GM19239 (cell line): Measurements from ENCODE around the gene BNIPL.

Source experiments
- DNase-seq: peaks from one replicate; pipeline ENCODE4 v3.0.0; 2011; ENCODE audit warnings: low spot score; ENCODE audit not compliant: insufficient read length
- FAIRE-seq: peaks from 2 replicates; lab custom pipeline; 2011; peaks lifted over from hg19 to GRCh38; lab: Jason Lieb, UNC

BNIPL gene

GRCh38 chr1:151054971-151055547 is 18.7 kb downstream of the BNIPL start:
- FAIRE-seq (no peak), DNase-seq (no peak)

- DNase-seq (no peak), FAIRE-seq (no peak)
Measured at GRCh38 chr1:151055581-151055980, 19.2 kb downstream of the BNIPL start.

GRCh38 chr1:151056149-151056548 is 19.8 kb downstream of the BNIPL start:
- FAIRE-seq = no peak
- no peak for DNase-seq

GRCh38 chr1:151058692-151059091 is 22.3 kb downstream of the BNIPL start:
- FAIRE-seq = peak; percentile 4

GRCh38 chr1:151059109-151060006 is 23.0 kb downstream of the BNIPL start, which contains the start of gene CDC42SE1:
CDC42SE1 (minus strand) TSS chr1:151059622; CDS start chr1:151055730, 3,892 bp downstream.
- DNase-seq (peak; percentile 80), FAIRE-seq (peak; percentile 56)

More at GRCh38 chr1:151058692-151059091, 22.3 kb downstream of the BNIPL start:
- DNase-seq = no peak

- no peak for DNase-seq
- peak; percentile 28 for FAIRE-seq
Measured at GRCh38 chr1:151060007-151060656, 23.7 kb downstream of the BNIPL start, which contains the start of gene MLLT11. MLLT11 (plus strand) TSS chr1:151060397; CDS start chr1:151067225, 6,828 bp downstream.

GRCh38 chr1:151060657-151061421 is 24.5 kb downstream of the BNIPL start:
- no peak for DNase-seq
- FAIRE-seq = no peak

- DNase-seq (no peak), FAIRE-seq (no peak)
Measured at GRCh38 chr1:151061704-151062103, 25.3 kb downstream of the BNIPL start.

GRCh38 chr1:151062741-151063371 is 26.5 kb downstream of the BNIPL start:
- no peak for DNase-seq
- no peak for FAIRE-seq

GRCh38 chr1:151065089-151065645 is 28.8 kb downstream of the BNIPL start:
- DNase-seq = no peak
- no peak for FAIRE-seq

- no peak for FAIRE-seq
- no peak for DNase-seq
Measured at GRCh38 chr1:151067185-151067584, 30.8 kb downstream of the BNIPL start.

GRCh38 chr1:151069103-151069486 is 32.7 kb downstream of the BNIPL start:
- DNase-seq = no peak
- no peak for FAIRE-seq

- DNase-seq (peak; percentile 79), FAIRE-seq (peak; percentile 95)
Measured at GRCh38 chr1:151070474-151071276, 34.3 kb downstream of the BNIPL start, which contains the start of gene GABPB2. GABPB2 (plus strand) TSS chr1:151070761; CDS start chr1:151088190, 17,429 bp downstream.

GRCh38 chr1:151072224-151072623 is 35.8 kb downstream of the BNIPL start:
- DNase-seq (no peak), FAIRE-seq (no peak)

- FAIRE-seq (no peak), DNase-seq (no peak)
Measured at GRCh38 chr1:151085953-151086559, 49.7 kb downstream of the BNIPL start.
